BLaER1 (cell line): ENCODE data around the gene CD83.

Experiments used
- H3K27ac ChIP-seq: shearing (Covaris generic); formaldehyde crosslinking; 2 replicates; pipeline ENCODE4 v1.8.1; 2022
- H3K27me3 ChIP-seq: shearing (Covaris generic); formaldehyde crosslinking; 2 replicates; pipeline ENCODE4 v1.8.1; 2022
- H3K36me3 ChIP-seq: shearing (Covaris generic); formaldehyde crosslinking; 2 replicates; pipeline ENCODE4 v1.8.1; 2022
- H3K4me1 ChIP-seq: shearing (Covaris generic); formaldehyde crosslinking; 2 replicates; pipeline ENCODE4 v1.8.1; 2022
- H3K4me2 ChIP-seq: shearing (Covaris generic); formaldehyde crosslinking; 2 replicates; pipeline ENCODE4 v1.8.1; 2022
- H3K4me3 ChIP-seq: shearing (Covaris generic); formaldehyde crosslinking; 2 replicates; pipeline ENCODE4 v1.8.1; 2022
- H3K9ac ChIP-seq: shearing (Covaris generic); formaldehyde crosslinking; 2 replicates; pipeline ENCODE4 v1.8.1; 2022
- H3K9me3 ChIP-seq: shearing (Covaris generic); formaldehyde crosslinking; 2 replicates; pipeline ENCODE4 v1.8.1; 2022
- H4K20me1 ChIP-seq: shearing (Covaris generic); formaldehyde crosslinking; 2 replicates; pipeline ENCODE4 v1.8.1; 2022
- Cebpa-rat ChIP-seq: shearing (Covaris generic); IDR thresholded peaks from 2 replicates; pipeline ENCODE4 v1.8.1; 2022

Gene CD83

DNA sequence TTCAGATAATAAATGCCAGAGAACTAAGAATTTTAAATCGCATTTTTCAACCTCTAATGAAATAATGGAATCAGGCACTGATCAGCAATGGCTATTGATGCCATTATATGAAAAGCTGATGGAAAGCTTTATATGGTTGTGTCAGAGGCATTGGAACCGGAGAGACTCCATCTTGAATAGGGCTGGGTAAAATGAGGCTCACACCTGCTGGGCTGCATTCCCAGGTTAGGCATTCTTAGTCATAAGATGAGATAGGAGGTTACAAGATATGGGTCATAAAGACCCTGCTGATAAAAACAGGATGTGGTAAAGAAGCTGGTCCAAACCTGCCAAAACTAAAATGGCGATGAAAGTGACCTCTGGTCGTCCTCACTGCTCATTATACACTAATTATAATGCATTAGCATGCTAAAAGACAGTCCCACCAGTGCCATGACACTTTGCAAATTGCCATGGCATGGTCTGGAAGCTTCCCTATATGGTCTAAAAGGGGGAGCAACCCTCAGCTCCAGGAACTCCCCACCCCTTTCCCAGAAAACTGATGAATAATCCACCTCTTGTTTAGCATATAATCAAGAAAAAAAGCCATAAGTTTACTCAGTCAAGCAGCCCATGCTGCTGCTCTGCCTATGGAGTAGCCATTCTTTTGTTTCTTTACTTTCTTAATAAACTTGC, 40.2 kb upstream of the CD83 start:
- Histone ChIP-seq H3K9ac (no peak overlapping the region), H3K27me3 (no peaks in the 10 kb centered on the region), H3K36me3 (no peaks in the 10 kb centered on the region), H3K4me3 (no peak overlapping the region), H3K27ac (no peak overlapping the region), H3K9me3 (no peaks in the 10 kb centered on the region), H3K4me2 (no peak overlapping the region), H3K4me1 (peaks cover 10% of the 10 kb centered on the region; the same call in 1 of the 2 replicates), H4K20me1 (no peaks in the 10 kb centered on the region)
- TF ChIP-seq Cebpa-rat = no peak

DNA sequence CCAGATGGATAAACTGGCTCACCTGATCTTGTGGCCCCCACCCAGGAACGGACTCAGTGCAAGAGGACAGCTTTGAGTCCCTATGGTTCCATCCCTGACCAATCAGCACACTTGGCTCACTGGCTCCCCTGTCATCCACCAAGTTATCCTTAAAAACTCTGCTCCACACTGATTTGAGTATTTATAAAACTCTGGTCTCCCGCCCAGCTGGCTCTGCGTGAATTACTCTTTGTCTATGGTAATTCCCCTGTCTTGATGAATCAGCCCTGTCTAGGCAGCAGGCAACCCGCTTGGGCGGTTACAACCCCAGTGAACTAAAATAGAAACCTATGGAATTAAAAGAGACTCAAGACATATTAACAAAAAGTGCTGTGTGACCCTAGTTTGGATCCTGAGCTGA, 38.1 kb upstream of the CD83 start:
- Histone ChIP-seq H3K4me1 (peaks cover 5% of the 10 kb centered on the region; the same call in 1 of the 2 replicates), H3K9ac (no peak overlapping the region), H3K36me3 (no peaks in the 10 kb centered on the region), H3K4me3 (no peak overlapping the region), H4K20me1 (no peaks in the 10 kb centered on the region), H3K27ac (no peak overlapping the region), H3K4me2 (no peak overlapping the region), H3K9me3 (no peaks in the 10 kb centered on the region), H3K27me3 (no peaks in the 10 kb centered on the region)
- no peak for TF ChIP-seq Cebpa-rat

DNA sequence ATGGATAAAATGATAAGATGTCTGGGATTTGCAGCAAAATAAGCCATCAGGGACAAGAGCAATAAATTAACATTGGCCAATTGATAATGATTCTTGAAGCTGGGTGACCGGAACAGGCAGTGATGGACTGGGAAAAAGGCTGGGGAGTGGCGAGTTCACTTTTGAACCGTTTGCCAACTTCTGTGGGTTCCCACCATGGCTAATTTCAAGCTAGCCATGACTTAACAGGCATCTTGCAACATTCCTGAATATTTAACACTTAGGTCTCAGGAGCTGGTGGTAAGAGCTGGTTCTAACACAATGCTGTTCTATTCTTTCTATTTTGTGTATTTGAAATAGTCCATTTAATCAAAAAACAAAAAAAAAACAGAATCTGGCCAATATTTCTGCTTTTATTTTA, 37.6 kb upstream of the CD83 start:
- H3K9me3 ChIP-seq = no peaks in the 10 kb centered on the region
- no peaks in the 10 kb centered on the region for H4K20me1 ChIP-seq
- no peak overlapping the region for H3K9ac ChIP-seq
- H3K27ac ChIP-seq = no peak overlapping the region
- H3K4me3 ChIP-seq = no peak overlapping the region
- H3K36me3 ChIP-seq = no peaks in the 10 kb centered on the region
- H3K4me1 ChIP-seq = peaks cover 3% of the 10 kb centered on the region; the same call in 1 of the 2 replicates
- no peak overlapping the region for H3K4me2 ChIP-seq
- no peaks in the 10 kb centered on the region for H3K27me3 ChIP-seq
- no peak for TF ChIP-seq Cebpa-rat

DNA sequence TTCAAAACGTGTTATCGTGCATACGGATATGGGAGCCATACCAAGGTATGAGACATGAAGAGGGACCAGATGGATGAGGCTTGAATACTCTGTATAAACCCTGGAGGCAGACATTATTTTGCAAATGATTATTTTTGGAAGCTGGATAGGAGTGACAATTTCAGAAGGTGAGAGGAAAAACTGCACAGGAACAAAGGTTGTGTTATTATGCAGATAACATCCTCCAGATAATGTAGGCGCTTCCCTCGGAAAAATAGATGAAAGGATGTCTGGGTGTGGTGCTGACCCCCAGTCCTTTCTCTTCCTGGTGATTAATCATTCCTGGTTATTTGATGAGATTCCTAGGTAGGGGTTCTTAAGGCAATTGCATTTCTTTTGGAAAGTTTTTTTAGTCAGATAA, 36.4 kb upstream of the CD83 start:
- TF ChIP-seq Cebpa-rat = no peak
- Histone ChIP-seq H3K4me1 (peaks cover 8% of the 10 kb centered on the region; the same call in 1 of the 2 replicates), H3K4me2 (no peak overlapping the region), H3K9ac (no peak overlapping the region), H3K9me3 (no peaks in the 10 kb centered on the region), H3K4me3 (no peak overlapping the region), H4K20me1 (no peaks in the 10 kb centered on the region), H3K27ac (no peak overlapping the region), H3K27me3 (no peaks in the 10 kb centered on the region), H3K36me3 (no peaks in the 10 kb centered on the region)

DNA sequence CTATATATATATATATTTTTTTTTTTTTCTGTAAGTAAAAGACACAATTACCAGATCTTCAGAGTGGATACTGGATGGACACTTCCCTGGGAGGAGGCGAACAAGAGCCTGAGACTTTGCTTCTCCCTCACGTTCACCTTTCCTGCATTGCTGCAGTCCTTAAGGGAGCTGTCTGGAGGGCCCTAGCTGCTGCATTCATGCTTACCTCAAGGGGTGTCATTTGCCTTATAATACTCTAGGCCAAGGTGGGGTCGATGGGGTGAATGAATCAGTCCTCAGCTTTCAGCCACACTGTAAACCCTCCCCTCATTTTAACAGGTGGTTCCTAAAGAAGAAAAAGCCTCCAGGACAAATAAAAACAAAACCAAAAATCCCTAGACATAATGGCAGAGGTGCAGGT, 34.8 kb upstream of the CD83 start:
- Histone ChIP-seq H3K27ac (no peak overlapping the region), H3K4me3 (no peak overlapping the region), H3K9me3 (no peaks in the 10 kb centered on the region), H3K9ac (no peak overlapping the region), H3K4me1 (peaks cover 8% of the 10 kb centered on the region; the same call in 1 of the 2 replicates), H3K36me3 (no peaks in the 10 kb centered on the region), H3K4me2 (no peak overlapping the region), H4K20me1 (no peaks in the 10 kb centered on the region), H3K27me3 (no peaks in the 10 kb centered on the region)
- TF ChIP-seq Cebpa-rat = no peak

DNA sequence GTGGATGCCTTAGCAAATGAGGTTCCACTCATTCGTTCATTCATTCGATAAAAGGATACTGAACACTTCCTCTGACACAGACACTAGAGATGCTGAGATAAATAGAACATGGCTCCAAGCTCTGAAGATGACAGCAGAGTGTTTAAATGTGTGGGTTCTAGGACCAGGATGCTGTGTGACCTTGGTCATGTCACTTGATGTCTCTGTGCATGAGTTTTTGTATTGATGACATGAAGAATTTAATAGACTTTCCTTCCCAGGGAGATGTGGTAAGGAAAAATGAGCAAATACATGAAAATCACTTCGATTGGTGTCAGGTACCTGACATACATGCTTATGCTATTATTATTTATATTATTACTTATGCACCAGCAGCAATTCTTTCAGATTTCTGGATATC, 34.3 kb upstream of the CD83 start:
- H3K27ac ChIP-seq = no peak overlapping the region
- H3K4me1 ChIP-seq = peaks cover 8% of the 10 kb centered on the region; the same call in 1 of the 2 replicates

DNA sequence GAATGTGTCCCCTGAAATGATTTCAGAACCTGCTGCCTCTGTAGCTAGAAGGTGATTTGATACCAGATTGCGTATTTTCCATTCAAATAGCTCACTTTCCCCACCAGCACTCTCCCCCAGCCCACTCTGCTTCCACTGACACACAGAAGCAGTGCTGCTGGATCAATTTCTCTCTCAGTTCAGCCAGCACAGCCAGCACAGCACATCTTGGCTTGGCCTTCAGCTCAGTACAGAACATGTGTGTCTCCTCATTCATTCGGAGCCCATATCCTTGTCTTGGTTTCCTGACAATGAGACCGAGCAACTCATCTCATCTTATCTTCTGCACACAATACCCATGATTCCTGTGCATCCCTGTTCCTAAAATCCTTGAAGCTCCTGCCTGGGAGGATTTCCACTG, 33.8 kb upstream of the CD83 start:
- no peak for TF ChIP-seq Cebpa-rat
- H3K27ac ChIP-seq = no peak overlapping the region
- no peak overlapping the region for H3K9ac ChIP-seq
- no peaks in the 10 kb centered on the region for H3K9me3 ChIP-seq
- no peak overlapping the region for H3K4me3 ChIP-seq
- H3K36me3 ChIP-seq = no peaks in the 10 kb centered on the region
- no peak overlapping the region for H3K4me2 ChIP-seq
- peaks cover 8% of the 10 kb centered on the region; the same call in 1 of the 2 replicates for H3K4me1 ChIP-seq
- H4K20me1 ChIP-seq = no peaks in the 10 kb centered on the region
- no peaks in the 10 kb centered on the region for H3K27me3 ChIP-seq

More for the DNA sequence above, 34.3 kb upstream of the CD83 start:
- TF ChIP-seq Cebpa-rat = no peak
- Histone ChIP-seq H3K4me3 (no peak overlapping the region), H3K9ac (no peak overlapping the region), H3K9me3 (no peaks in the 10 kb centered on the region), H3K4me2 (no peak overlapping the region), H3K27me3 (no peaks in the 10 kb centered on the region), H4K20me1 (no peaks in the 10 kb centered on the region), H3K36me3 (no peaks in the 10 kb centered on the region)

DNA sequence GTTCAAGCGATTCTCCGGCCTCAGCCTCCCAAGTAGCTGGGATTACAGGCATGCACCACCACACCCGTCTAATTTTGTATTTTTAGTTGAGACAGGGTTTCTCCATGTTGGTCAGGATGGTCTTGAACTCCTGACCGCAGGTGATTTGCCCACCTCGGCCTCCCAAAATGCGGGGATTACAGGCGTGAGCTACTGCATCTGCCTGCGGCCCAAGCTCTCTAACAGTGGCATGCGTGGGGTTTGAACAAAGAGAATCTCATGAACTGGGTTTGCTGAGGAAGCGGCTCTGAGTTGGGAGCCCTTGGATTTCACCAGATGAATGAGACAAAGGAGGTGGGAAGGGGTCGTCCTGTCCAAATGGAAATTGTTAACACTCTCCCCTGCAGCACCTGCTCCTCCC, 33.2 kb upstream of the CD83 start:
- Histone ChIP-seq H3K36me3 (no peaks in the 10 kb centered on the region), H3K4me2 (no peak overlapping the region), H3K27me3 (no peaks in the 10 kb centered on the region), H3K4me3 (no peak overlapping the region), H3K4me1 (peaks cover 8% of the 10 kb centered on the region; the same call in 1 of the 2 replicates), H4K20me1 (no peaks in the 10 kb centered on the region), H3K9me3 (no peaks in the 10 kb centered on the region), H3K9ac (no peak overlapping the region), H3K27ac (no peak overlapping the region)
- no peak for TF ChIP-seq Cebpa-rat

DNA sequence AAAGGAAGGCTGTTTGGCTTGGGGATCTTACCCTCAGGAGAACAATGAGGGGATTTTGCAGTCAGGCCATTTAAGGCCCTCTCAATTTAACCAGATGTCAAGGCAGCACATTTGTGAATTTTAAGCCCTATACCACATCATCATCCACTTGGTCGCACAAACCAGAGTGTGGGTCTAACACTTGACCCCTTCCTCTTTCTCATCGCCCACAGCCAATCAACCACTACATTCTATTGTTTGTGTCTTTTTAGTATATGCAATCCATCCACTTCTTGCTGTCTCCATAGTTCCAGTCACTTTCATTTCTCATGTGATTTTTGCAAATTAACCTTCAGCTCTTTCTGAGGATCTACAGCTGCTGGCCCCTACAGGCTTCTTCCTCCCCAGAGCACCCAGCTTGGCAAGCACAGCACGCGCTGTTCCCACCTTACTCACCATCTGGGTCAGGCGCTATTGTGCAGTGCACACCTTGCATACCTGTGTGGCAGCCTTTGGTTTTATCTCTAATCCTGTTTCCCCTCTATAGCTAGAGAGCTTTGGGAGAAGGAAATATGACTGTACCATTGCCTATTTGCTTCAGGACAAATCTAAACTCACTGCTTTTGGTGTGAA, 32.3 kb upstream of the CD83 start:
- Histone ChIP-seq H3K4me1 (peaks cover 8% of the 10 kb centered on the region; the same call in 1 of the 2 replicates), H3K9ac (no peak overlapping the region), H3K27ac (no peak overlapping the region), H3K9me3 (no peaks in the 10 kb centered on the region), H3K36me3 (no peaks in the 10 kb centered on the region), H4K20me1 (no peaks in the 10 kb centered on the region), H3K4me2 (no peak overlapping the region), H3K27me3 (no peaks in the 10 kb centered on the region), H3K4me3 (no peak overlapping the region)
- no peak for TF ChIP-seq Cebpa-rat

DNA sequence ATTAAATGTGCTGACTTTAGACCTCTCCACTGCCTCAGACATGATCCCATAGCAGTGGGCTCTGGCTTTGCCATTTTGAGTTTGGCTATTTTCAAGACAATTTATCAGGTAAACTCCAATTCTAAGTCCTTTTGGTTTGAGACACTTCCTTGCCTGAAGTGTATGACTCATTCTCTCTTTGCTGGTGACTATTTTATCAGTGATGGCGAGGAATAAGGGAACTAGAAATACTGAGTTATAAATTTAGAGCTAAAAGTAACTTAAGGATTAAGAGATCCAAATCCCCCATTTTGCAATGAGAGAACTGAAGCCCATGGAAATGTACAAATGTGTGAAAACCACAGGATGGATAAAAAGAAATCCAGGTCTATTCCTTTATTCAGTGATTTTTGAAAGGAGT, 30.9 kb upstream of the CD83 start:
- Histone ChIP-seq H3K4me2 (no peak overlapping the region), H3K36me3 (no peaks in the 10 kb centered on the region), H3K27ac (no peak overlapping the region), H3K4me3 (no peak overlapping the region), H3K4me1 (peaks cover 8% of the 10 kb centered on the region; the same call in 1 of the 2 replicates), H3K9me3 (no peaks in the 10 kb centered on the region), H4K20me1 (no peaks in the 10 kb centered on the region), H3K27me3 (no peaks in the 10 kb centered on the region), H3K9ac (no peak overlapping the region)
- no peak for TF ChIP-seq Cebpa-rat
